HG02885 (cell line): ENCODE measurements around the gene TXNRD1.
"Not testable (repeated sequence)": the region's sequence is repeated elsewhere in the genome, so short reads cannot be mapped to it uniquely, and the experiment has no call there.

Experiments
- ATAC-seq: cut with Tn5 transposase; IDR thresholded peaks from one replicate; pipeline ENCODE4 v1.9.1; 2021; ENCODE audit warnings: mild to moderate bottlenecking; ENCODE audit not compliant: unreplicated experiment, poor library complexity

Gene TXNRD1

DNA sequence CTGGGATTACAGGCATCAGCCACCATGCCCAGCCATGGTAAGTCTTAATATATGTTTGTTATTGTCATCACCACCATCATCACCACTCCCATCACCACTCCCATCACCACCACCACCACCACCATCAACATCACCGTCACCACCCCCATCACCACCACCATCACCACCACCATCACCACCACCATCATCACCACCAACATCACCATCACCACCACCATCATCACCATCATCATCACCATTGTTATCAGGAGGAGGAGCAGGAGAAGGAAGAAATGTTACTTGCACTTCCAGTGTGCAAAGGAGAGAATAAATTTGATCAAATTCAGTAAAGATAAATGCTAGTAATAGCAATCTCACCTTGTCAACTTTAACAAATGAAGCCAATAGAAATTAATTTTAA is 169.9 kb downstream of the TXNRD1 start:
- no peak for ATAC-seq

DNA sequence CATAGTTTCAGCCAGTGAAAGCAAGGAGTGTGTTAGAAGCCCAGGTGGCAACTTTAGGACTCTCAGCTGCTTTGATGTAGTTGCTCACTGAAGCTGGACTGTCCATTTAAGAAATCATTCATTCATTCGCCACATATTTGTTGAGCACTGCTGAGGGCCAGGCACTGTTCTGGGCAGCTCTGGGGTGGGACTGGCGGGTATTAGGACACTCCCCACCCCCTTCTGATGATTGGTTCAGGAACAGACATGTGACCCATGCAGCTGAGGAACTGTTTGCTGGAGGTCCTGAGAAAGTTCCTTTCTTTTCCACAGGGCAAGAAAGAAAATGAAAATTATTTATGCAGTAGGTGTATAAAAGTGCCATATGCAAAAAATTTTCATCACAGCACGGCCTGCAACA is 170.9 kb downstream of the TXNRD1 start:
- ATAC-seq = no peak

DNA sequence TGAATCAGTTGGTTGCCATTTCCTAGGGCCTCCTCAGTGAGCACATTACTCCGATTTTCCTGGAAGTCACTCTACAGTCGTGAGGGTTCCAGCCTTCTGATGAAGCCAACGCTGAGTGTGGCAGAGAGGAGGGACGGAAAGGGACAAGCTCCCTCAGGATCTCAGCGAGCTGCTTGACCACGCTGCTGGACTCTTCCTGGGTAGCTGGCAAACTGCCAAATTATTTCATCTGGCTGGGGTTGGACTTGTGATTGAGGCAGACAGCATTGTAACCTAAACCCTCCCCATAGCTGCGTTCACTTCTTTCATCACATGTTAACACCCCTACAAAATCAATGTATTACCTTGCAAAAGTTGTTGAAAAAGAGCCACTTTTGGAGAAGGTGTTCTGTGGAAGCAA is 171.6 kb downstream of the TXNRD1 start:
- ATAC-seq = no peak

DNA sequence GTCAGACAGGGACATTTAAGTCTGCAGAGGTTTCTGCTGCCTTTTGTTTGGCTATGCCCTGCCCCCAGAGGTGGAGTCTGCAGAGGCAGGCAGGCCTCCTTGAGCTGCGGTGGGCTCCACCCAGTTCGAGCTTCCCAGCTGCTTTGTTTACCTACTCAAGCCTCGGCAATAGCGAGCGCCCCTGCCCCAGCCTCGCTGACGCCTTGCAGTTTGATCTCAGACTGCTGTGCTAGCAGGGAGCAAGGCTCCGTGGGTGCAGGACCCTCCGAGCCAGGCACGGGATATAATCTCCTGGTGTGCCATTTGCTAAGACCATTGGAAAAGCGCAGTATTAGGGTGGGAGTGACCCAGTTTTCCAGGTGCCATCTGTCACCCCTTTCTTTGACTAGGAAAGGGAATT is 178.5 kb downstream of the TXNRD1 start:
- ATAC-seq = not testable (repeated sequence)
